ENCODE measurements around the gene MAML2. TPM values are rescaled to one million over a fixed set of nuclear protein-coding genes. Genes with fewer than 3 reads are reported as not detected.

MAML2 gene
- total and polyA plus RNA-seq, 2 of the 8 experiments (the other 6 are each of a cell fraction or from before 2014, with no cell fraction given) = 3.8 to 6.6 TPM

DNA sequence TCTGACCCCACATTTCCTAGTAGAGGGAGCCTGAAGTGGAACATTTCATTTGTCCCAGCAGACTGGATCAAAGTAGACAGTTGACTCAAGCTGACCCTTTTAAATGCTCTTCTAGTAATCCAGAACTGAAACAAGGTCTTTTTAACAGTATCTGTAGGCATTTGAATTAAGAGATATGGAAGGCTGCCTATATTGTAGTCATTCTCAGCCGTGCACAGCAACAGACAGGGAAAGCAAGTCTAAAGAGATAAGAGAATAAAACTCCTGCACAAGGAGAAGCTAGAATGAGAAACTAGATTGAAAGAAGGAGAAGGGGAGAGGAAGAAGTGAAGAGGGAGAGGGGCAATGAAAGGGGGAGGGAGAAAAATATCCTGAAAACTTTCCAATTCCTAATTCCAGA is 238.5 kb downstream of the MAML2 start:
- 0 out of 2 replicates have a peak, but pooled peaks cover under 1% of the 10 kb centered on the region for H3K23me2 ChIP-seq (ENCODE audit: low read depth, low read length)
- no peak overlapping the region for H3K56ac ChIP-seq (replicated peaks; ENCODE audit: insufficient read length, low read depth, low read length)
- H2BK15ac ChIP-seq (ENCODE audit: low read length) = no peak overlapping the region
- no peak overlapping the region for H4K5ac ChIP-seq (ENCODE audit: insufficient read length, low read depth, low read length)
- H3K4me1 ChIP-seq (replicated peaks in 1 of 4; ENCODE audit: control insufficient read depth in 3 of 4, insufficient read depth in 4 of 4, low read length in 3 of 4) = no peaks in the 10 kb centered on the region
- no peak overlapping the region for H2AFZ ChIP-seq (ENCODE audit: low read length)
- no peak overlapping the region for H2BK5ac ChIP-seq (ENCODE audit: low read depth, low read length)
- H3K27ac ChIP-seq (ENCODE audit: low read depth, low read length) = no peak overlapping the region
- 91% methylated on average over 1 of the region's 1 CpG; no CpG with 5 or more reads in 1 of the 2 experiments for WGBS, 2 experiments (ENCODE audit: extremely low coverage in 1 of 2, insufficient coverage in 1 of 2, insufficient read length in 1 of 2, insufficient replicate concordance in 2 of 2, low coverage in 1 of 2, low lambda C conversion rate in 2 of 2, missing lambda C conversion rate in 1 of 2)
- no peaks in the 10 kb centered on the region for H3K27me3 ChIP-seq (replicated peaks in 1 of 4; ENCODE audit: control insufficient read depth in 3 of 4, extremely low read depth in 1 of 4, insufficient read depth in 3 of 4, low read length in 3 of 4)
- no peak overlapping the region for H3K4me2 ChIP-seq (ENCODE audit: insufficient read depth in 1 of 2, low read depth in 2 of 2, low read length in 2 of 2)
- DNase-seq (ENCODE audit: low read depth in 1 of 2, low spot score in 2 of 2) = no peak
- H3K4me3 ChIP-seq (ENCODE audit: extremely low read depth in 1 of 4, insufficient read depth in 2 of 4, low read depth in 3 of 4, low read length in 4 of 4) = no peak overlapping the region
- no peak overlapping the region for H3K23ac ChIP-seq (ENCODE audit: insufficient read length)
- H3K14ac ChIP-seq (ENCODE audit: insufficient read length) = no peak overlapping the region
- H4K20me1 ChIP-seq (replicated peaks in 1 of 2; ENCODE audit: control insufficient read depth in 1 of 2, insufficient read depth in 2 of 2, low read length in 2 of 2) = no peaks in the 10 kb centered on the region
- H3K79me2 ChIP-seq (ENCODE audit: control insufficient read depth in 1 of 2, insufficient read depth in 2 of 2, low read length in 2 of 2) = no peaks in the 10 kb centered on the region
- H4K8ac ChIP-seq (ENCODE audit: extremely low read depth, insufficient read depth, low read length) = no peak overlapping the region
- no peak overlapping the region for H2AK5ac ChIP-seq (ENCODE audit: low read depth, low read length)
- TF ChIP-seq EZH2 (IDR thresholded peaks at IDR 0.05; ENCODE audit: low read depth, low read length, severe bottlenecking) (no peak), E2F6 (IDR thresholded peaks at IDR 0.05) (no peak), RAD21 (IDR thresholded peaks at IDR 0.05 in 1 of 2, conservative IDR thresholded peaks at IDR 0.05 in 1 of 2; ENCODE audit: low read depth in 2 of 2, low read length in 2 of 2) (no peak), EGR1 (IDR thresholded peaks at IDR 0.05; ENCODE audit: borderline replicate concordance, low read depth, low read length) (no peak), TAF7 (optimal IDR thresholded peaks at IDR 0.05; ENCODE audit: borderline replicate concordance, low read depth, low read length) (no peak), SAP30 (IDR thresholded peaks at IDR 0.05; ENCODE audit: insufficient read depth, insufficient replicate concordance, low read length) (no peak), NANOG (IDR thresholded peaks at IDR 0.05; ENCODE audit: insufficient read depth, low read depth, low read length, poor library complexity, severe bottlenecking) (no peak), CHD2 (IDR thresholded peaks at IDR 0.05; ENCODE audit: low read length) (no peak), YY1 (IDR thresholded peaks at IDR 0.05; ENCODE audit: low read depth, low read length) (no peak)
- TF ChIP-seq, protein P1, sequence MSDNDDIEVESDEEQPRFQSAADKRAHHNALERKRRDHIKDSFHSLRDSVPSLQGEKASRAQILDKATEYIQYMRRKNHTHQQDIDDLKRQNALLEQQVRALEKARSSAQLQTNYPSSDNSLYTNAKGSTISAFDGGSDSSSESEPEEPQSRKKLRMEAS (IDR thresholded peaks at IDR 0.05) = no peak
- H3K36me3 ChIP-seq (ENCODE audit: control insufficient read depth in 2 of 4, insufficient read depth in 4 of 4, low read length in 3 of 4) = no peaks in the 10 kb centered on the region
- no peaks in the 10 kb centered on the region for H3K9me3 ChIP-seq (ENCODE audit: insufficient read depth in 2 of 2, low read depth in 1 of 2, low read length in 1 of 2)
- no peak overlapping the region for H2BK12ac ChIP-seq (ENCODE audit: low read depth, low read length)
- H2BK120ac ChIP-seq (replicated peaks; ENCODE audit: low read depth, low read length) = no peak overlapping the region
- H3K18ac ChIP-seq (ENCODE audit: extremely low read depth, low read length) = no peak overlapping the region
- FAIRE-seq = no peak
- ChIA-PET POLR2A (ENCODE audit: partially characterized antibody) (no interaction called here), CTCF (ENCODE audit: partially characterized antibody) (interaction anchor here (1.0 to 1.6 kb wide), 2 partner anchors 49 to 238 kb away, joined by 3 to 5 read pairs; partner anchors contain the start of gene MAML2)
- H3K9ac ChIP-seq (replicated peaks in 1 of 4; ENCODE audit: extremely low read depth in 1 of 4, low read depth in 3 of 4, low read length in 3 of 4) = no peak overlapping the region
- no peak overlapping the region for H3K4ac ChIP-seq (replicated peaks; ENCODE audit: insufficient read length, low read depth, low read length)
- H4K91ac ChIP-seq (replicated peaks; ENCODE audit: insufficient read length, low read length) = no peak overlapping the region
- no peak overlapping the region for H2BK20ac ChIP-seq (ENCODE audit: low read length)
- no peaks in the 10 kb centered on the region for H3K79me1 ChIP-seq (ENCODE audit: low read depth, low read length)
